ENCODE data around the gene CORO6. TPM values are rescaled to one million over a fixed set of nuclear protein-coding genes. Genes with fewer than 3 reads are reported as not detected.

The CORO6 gene
- total and polyA plus RNA-seq, 2 experiments from 2014 or later, result 2.6 to 5.2 TPM

- no peaks in the 10 kb centered on the region for H3K9me3 Mint-ChIP-seq
These were observed 31.4 kb upstream of the CORO6 start for GRCh38 chr17:29653995-29654714.

More at GRCh38 chr17:29653995-29654714, 31.4 kb upstream of the CORO6 start:
- H3F3A ChIP-seq (replicated peaks; ENCODE audit: low read depth), result no peaks in the 10 kb centered on the region
- TF ChIP-seq EZH2phosphoT487 (IDR thresholded peaks at IDR 0.05; ENCODE audit: unreplicated experiment) (no peak), ZNF462 (CRISPR knock-in tag; IDR thresholded peaks at IDR 0.05) (no peak), EZH2 (IDR thresholded peaks at IDR 0.05; ENCODE audit: low read depth, unreplicated experiment) (no peak), NANOG (IDR thresholded peaks at IDR 0.05; ENCODE audit: borderline replicate concordance) (no peak), REST (IDR thresholded peaks at IDR 0.05; ENCODE audit: unreplicated experiment) (no peak)
- no peaks in the 10 kb centered on the region for H3K9me2 ChIP-seq (ENCODE audit: insufficient read depth)
- H4K20me1 ChIP-seq (replicated peaks; ENCODE audit: insufficient read depth), result no peaks in the 10 kb centered on the region; the same call in 1 of the 2 replicates
- H2AFZ ChIP-seq, result no peak overlapping the region
- H3K4me2 ChIP-seq, result no peak overlapping the region
- no peak overlapping the region for H3K27ac Mint-ChIP-seq
- peaks cover 2% of the 10 kb centered on the region for H3K27me3 Mint-ChIP-seq (ENCODE audit: insufficient read depth, low read depth, poor library complexity)
- H3K36me3 ChIP-seq (ENCODE audit: insufficient read depth), result no peaks in the 10 kb centered on the region
- H3K4me3 Mint-ChIP-seq, result no peak overlapping the region
- no peaks in the 10 kb centered on the region for H3K79me2 ChIP-seq (replicated peaks; ENCODE audit: insufficient read depth)
- no peaks in the 10 kb centered on the region for H3K4me1 ChIP-seq (ENCODE audit: insufficient read depth)
- no peaks in the 10 kb centered on the region for H3K4me1 Mint-ChIP-seq
- H3K27me3 ChIP-seq (ENCODE audit: insufficient read depth), result no peaks in the 10 kb centered on the region
- no peak overlapping the region for H3K4me3 ChIP-seq
- H3K36me3 Mint-ChIP-seq (ENCODE audit: low read depth), result no peaks in the 10 kb centered on the region
- ATAC-seq, result no peak
- DNase-seq (ENCODE audit: low spot score), result no peak
- H3K27ac ChIP-seq (ENCODE audit: low read depth), result no peak overlapping the region
